Nephron progenitor cell (in vitro differentiated cells): ENCODE measurements around the gene PPP1R2B.

Experiments used
- DNase-seq: peaks from one replicate; pipeline ENCODE4 v3.0.0; 2021
- H3K27ac Mint-ChIP-seq: 2 replicates; pipeline ENCODE4 v1.8.0; 2021; ENCODE audit warnings: mild to moderate bottlenecking, moderate library complexity, mixed read lengths
- H3K27me3 Mint-ChIP-seq: 2 replicates; pipeline ENCODE4 v1.8.0; 2021; ENCODE audit warnings: mild to moderate bottlenecking, low read depth, mixed read lengths; ENCODE audit not compliant: poor library complexity
- H3K36me3 Mint-ChIP-seq: 2 replicates; pipeline ENCODE4 v1.8.0; 2021; ENCODE audit warnings: low read depth, mixed read lengths
- H3K4me1 Mint-ChIP-seq: 2 replicates; pipeline ENCODE4 v1.8.0; 2021; ENCODE audit warnings: mixed read lengths
- H3K4me3 Mint-ChIP-seq: 2 replicates; pipeline ENCODE4 v1.8.0; 2021; ENCODE audit warnings: mild to moderate bottlenecking, moderate library complexity, mixed read lengths
- H3K9me3 Mint-ChIP-seq: 2 replicates; pipeline ENCODE4 v1.8.0; 2021; ENCODE audit warnings: mild to moderate bottlenecking, moderate library complexity, mixed read lengths
- TF ChIP-seq, protein P1 (sequence below): fragments of 200-600 bp; sonication (generic); IDR thresholded peaks from 2 replicates; pipeline ENCODE4 v1.5.0; 2021; ENCODE audit warnings: antibody characterized with exemption

The PPP1R2B gene

DNA sequence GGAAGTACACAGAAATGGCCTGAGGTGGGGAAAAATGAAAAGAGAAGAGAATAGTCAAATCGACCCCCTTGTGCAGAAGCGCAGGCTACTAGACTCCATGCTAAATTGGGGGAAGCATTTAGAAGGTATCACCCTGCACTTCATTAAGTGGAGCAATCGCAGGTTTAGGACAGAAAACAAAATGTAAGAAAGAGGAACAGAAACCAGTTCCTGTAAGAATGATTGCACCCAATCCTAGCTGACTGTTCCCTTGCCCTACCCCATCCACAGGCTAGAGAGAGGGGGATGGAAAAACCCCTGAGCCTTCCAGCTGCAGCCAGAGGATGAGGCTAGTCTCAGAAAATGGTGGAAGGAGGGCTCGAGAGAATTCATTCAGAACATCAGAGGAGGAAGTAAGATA is 23.9 kb upstream of the PPP1R2B start:
- Mint-ChIP-seq H3K36me3 (no peaks in the 10 kb centered on the region), H3K9me3 (peaks cover 7% of the 10 kb centered on the region), H3K4me1 (no peaks in the 10 kb centered on the region), H3K4me3 (no peak overlapping the region), H3K27me3 (peaks cover 5% of the 10 kb centered on the region), H3K27ac (no peak overlapping the region)
- no peak for DNase-seq
- TF ChIP-seq, protein P1, sequence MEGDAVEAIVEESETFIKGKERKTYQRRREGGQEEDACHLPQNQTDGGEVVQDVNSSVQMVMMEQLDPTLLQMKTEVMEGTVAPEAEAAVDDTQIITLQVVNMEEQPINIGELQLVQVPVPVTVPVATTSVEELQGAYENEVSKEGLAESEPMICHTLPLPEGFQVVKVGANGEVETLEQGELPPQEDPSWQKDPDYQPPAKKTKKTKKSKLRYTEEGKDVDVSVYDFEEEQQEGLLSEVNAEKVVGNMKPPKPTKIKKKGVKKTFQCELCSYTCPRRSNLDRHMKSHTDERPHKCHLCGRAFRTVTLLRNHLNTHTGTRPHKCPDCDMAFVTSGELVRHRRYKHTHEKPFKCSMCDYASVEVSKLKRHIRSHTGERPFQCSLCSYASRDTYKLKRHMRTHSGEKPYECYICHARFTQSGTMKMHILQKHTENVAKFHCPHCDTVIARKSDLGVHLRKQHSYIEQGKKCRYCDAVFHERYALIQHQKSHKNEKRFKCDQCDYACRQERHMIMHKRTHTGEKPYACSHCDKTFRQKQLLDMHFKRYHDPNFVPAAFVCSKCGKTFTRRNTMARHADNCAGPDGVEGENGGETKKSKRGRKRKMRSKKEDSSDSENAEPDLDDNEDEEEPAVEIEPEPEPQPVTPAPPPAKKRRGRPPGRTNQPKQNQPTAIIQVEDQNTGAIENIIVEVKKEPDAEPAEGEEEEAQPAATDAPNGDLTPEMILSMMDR = no peak

DNA sequence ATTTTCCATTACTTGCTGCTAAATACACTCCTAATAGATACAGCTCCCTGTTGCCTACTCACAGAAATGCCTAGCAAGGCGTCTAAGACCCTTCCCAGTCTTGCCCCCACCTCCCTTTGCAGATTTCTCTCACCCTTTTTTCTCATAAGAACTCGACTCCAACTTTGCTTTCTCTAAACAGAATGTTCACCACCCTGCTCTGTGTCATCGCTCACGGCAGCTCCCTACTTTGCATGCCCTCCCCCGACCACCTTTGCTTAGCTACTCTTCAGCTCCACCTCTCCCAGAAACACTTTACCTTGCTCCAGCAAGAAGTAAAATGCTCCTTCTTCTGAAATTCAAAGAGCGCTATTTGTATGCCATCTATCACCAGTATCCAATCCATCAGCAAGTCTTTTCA is 15.2 kb upstream of the PPP1R2B start:
- no peak for DNase-seq
- Mint-ChIP-seq H3K4me3 (no peak overlapping the region), H3K4me1 (no peaks in the 10 kb centered on the region), H3K27me3 (no peaks in the 10 kb centered on the region), H3K36me3 (no peaks in the 10 kb centered on the region), H3K9me3 (no peaks in the 10 kb centered on the region), H3K27ac (no peak overlapping the region)
- TF ChIP-seq, protein P1 = no peak

DNA sequence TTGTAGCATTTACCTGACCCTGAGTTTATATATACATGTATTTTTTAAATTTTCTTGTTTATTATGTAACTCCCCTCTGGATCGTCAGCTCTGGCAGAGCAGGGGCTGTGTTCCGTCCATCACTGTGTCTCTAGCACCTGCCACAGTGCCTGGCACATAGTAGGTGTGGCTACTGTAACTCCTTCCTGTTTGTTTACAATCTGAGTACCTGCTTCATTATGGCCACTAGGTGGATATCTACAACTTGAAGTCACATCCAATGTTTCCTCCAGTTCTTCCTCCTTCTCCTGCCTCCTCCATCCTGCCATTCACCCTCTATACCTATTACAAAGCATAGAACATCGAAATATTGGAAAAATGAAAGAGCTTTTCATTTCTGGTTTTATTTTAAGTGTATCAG is 14.2 kb upstream of the PPP1R2B start:
- H3K4me1 Mint-ChIP-seq = no peaks in the 10 kb centered on the region
- DNase-seq = no peak
- no peaks in the 10 kb centered on the region for H3K27me3 Mint-ChIP-seq
- H3K27ac Mint-ChIP-seq = no peak overlapping the region
- no peaks in the 10 kb centered on the region for H3K9me3 Mint-ChIP-seq
- TF ChIP-seq, protein P1 = no peak
- H3K4me3 Mint-ChIP-seq = no peak overlapping the region
- H3K36me3 Mint-ChIP-seq = no peaks in the 10 kb centered on the region

DNA sequence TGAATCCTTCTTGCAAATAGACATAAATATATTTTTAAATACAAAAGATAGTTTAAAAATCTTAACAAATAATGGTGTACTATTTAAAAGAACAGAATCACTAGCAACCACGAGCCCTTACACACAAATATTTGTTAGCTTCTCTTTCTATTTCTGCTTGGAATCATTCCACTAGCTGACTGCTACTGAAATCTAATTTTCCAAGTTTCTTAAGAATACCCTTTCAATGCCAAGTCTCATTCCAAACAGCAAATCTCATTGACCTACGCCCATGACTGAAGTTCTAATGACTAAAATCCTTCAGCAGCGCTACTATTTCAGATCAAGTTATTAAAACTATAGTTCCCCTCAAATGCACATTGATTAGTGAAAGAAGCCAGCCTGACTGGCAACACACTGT is 13.2 kb upstream of the PPP1R2B start:
- Mint-ChIP-seq H3K27me3 (no peaks in the 10 kb centered on the region), H3K36me3 (no peaks in the 10 kb centered on the region), H3K9me3 (no peaks in the 10 kb centered on the region), H3K4me1 (no peaks in the 10 kb centered on the region), H3K4me3 (no peak overlapping the region), H3K27ac (no peak overlapping the region)
- TF ChIP-seq, protein P1 = no peak
- DNase-seq = no peak

DNA sequence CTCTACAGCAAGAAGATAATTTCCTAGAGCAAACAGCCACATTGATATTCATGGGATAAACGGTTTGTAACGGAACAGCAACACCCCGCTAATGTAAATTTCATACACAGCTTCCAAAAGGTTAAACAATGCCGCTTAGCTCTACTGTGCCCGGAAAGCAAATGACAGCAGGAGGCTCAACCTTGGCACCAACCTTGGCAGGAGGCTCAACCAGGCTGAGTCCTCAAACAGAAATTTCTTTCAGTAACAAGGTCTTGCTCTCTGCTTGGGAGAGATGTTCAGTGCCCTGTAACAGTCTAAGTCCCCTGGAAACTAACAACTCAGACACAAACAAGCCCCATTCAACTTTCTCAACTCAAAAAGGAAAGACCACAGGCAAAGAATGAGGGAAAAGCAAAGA is 11.1 kb upstream of the PPP1R2B start:
- Mint-ChIP-seq H3K27ac (no peak overlapping the region), H3K4me3 (no peak overlapping the region), H3K27me3 (no peaks in the 10 kb centered on the region), H3K9me3 (no peaks in the 10 kb centered on the region), H3K36me3 (no peaks in the 10 kb centered on the region), H3K4me1 (no peaks in the 10 kb centered on the region)
- no peak for DNase-seq
- TF ChIP-seq, protein P1 = no peak

DNA sequence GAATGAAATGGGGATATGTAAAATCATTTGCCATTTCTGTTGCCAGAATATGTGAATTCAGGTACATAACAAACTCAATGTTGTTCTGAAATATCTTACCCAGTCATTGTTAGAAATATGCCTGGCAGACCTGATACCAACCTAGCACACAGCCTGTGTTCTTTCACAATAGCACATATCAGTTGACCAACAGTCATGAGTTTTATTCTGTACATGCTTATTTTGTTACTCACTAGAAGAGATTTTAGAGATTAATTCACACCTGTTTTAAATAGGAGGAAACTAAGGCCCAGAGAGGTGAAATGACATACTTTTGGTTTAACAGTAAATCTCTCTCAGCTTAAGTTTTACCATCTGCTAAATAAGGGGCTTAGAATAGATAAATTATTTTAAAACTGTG is 8.4 kb upstream of the PPP1R2B start:
- no peak overlapping the region for H3K27ac Mint-ChIP-seq
- H3K9me3 Mint-ChIP-seq = no peaks in the 10 kb centered on the region
- DNase-seq = no peak
- TF ChIP-seq, protein P1 = no peak
- H3K4me3 Mint-ChIP-seq = no peak overlapping the region
- no peaks in the 10 kb centered on the region for H3K4me1 Mint-ChIP-seq
- no peaks in the 10 kb centered on the region for H3K36me3 Mint-ChIP-seq
- no peaks in the 10 kb centered on the region for H3K27me3 Mint-ChIP-seq
